NCI-H2171 (cell line): ENCODE measurements around the gene PCDHGB7.
"Not testable (repeated sequence)": the region's sequence is repeated elsewhere in the genome, so short reads cannot be mapped to it uniquely, and the experiment has no call there.

Experiments used
- DNase-seq: peaks from one replicate; lab custom pipeline; 2025; lab: John Stamatoyannopoulos, UW

PCDHGB7 gene

DNA sequence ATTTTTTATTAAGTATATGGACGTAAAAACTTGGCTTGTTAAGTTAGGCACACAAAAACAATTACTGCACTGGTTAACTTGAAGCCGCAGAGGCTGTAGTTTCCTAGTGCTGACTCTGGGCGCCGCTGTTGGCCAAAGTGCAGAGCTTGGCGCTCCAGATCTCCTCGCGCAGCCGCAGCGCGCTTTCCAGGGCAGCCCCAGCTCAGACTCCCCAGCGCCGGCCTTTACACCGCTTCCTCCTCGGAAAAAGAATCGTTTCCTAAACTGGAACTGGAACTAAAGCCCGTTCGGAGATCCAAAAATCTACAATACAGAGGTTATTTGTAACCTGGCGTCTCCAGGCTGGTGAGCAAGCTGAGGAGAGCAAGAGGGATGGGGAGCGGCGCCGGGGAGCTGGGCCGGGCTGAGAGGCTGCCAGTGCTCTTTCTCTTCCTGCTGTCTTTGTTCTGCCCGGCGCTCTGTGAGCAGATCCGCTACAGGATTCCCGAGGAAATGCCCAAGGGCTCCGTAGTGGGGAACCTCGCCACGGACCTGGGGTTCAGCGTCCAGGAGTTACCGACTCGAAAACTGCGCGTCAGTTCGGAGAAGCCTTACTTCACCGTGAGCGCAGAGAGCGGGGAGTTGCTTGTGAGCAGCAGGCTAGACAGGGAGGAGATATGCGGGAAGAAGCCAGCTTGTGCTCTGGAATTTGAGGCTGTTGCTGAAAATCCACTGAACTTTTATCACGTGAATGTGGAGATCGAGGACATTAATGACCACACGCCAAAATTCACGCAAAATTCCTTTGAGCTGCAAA is 19.5 kb upstream of the PCDHGB7 start, which contains the start of gene PCDHGB5:
Gene PCDHGB5, plus strand, starts transcription at position 192 of the 796 bp plus-strand sequence. Its CDS starts 181 bp downstream, at position 373.
- DNase-seq: not testable (repeated sequence)

DNA sequence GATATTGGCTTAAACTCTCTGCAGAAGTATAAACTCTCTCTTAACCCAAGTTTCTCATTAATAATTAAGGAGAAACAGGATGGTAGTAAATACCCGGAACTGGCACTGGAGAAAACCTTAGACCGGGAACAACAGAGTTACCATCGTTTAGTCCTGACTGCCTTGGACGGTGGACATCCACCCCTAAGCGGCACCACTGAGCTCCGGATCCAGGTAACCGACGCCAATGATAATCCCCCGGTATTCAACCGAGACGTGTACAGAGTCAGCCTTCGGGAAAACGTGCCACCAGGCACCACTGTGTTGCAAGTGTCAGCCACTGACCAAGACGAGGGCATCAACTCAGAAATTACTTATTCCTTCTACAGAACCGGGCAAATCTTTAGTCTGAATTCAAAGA is 18.9 kb upstream of the PCDHGB7 start:
- no peak for DNase-seq

DNA sequence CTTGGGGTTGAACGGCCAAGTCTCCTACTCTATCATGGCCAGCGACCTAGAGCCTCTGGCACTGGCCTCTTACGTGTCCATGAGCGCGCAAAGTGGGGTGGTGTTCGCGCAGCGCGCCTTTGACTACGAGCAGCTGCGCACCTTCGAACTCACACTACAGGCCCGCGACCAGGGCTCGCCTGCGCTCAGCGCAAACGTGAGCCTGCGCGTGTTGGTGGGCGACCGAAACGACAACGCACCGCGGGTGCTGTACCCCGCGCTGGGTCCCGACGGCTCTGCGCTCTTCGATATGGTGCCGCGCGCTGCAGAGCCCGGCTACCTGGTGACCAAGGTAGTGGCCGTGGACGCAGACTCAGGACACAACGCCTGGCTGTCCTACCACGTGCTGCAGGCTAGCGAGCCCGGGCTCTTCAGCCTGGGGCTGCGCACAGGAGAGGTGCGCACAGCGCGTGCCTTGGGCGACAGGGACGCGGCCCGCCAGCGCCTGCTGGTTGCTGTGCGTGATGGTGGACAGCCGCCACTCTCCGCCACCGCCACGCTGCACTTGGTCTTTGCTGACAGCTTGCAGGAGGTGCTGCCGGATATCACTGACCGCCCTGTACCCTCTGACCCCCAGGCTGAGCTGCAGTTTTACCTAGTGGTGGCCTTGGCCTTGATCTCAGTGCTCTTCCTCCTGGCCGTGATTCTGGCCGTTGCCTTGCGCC is 17.8 kb upstream of the PCDHGB7 start:
- no peak for DNase-seq

DNA sequence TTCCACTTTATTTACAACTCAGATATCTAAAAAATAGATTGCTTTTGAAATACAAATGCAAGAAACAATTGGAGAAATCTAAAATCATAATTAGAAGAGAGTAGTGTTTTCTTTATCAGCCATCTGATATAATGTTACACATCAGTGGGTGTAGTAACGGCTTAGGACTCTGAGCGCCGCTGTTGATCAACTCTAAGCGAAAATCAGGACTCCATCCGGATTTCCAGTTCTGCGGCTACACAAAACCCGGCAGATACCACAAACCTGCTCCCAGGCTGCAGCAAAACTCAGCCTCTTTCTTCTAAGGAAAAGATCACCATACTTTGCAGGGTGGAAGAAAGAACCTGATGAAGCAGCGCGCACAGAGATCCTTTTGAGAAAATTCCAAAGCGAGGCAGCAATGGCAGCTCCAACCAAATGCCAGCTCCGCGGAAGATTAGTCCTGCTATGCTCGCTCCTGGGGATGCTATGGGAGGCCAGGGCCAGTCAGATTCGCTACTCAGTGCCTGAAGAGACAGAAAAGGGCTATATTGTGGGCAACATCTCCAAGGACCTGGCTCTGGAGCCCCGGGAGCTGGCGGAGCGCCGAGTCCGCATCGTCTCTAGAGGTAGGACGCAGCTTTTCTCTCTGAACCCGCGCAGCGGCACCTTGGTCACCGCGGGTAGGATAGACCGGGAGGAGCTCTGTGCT is 14.8 kb upstream of the PCDHGB7 start, which contains the start of gene PCDHGA9:
Gene PCDHGA9, plus strand, starts transcription at position 226 of the 691 bp plus-strand sequence. Its CDS starts 175 bp downstream, at position 401.
- no peak for DNase-seq

DNA sequence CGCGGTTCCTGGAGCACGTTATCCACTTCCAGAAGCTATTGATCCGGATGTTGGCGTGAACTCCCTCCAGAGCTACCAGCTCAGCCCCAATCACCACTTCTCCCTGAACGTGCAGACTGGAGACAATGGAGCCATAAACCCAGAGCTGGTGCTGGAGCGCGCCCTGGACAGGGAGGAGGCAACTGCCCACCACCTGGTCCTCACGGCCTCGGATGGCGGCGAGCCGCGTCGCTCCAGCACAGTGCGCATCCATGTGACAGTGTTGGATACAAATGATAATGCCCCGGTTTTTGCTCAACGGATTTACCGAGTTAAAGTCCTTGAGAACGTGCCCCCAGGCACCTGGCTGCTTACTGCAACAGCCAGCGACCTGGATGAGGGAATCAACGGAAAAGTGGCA is 14.1 kb upstream of the PCDHGB7 start:
- DNase-seq: no peak

DNA sequence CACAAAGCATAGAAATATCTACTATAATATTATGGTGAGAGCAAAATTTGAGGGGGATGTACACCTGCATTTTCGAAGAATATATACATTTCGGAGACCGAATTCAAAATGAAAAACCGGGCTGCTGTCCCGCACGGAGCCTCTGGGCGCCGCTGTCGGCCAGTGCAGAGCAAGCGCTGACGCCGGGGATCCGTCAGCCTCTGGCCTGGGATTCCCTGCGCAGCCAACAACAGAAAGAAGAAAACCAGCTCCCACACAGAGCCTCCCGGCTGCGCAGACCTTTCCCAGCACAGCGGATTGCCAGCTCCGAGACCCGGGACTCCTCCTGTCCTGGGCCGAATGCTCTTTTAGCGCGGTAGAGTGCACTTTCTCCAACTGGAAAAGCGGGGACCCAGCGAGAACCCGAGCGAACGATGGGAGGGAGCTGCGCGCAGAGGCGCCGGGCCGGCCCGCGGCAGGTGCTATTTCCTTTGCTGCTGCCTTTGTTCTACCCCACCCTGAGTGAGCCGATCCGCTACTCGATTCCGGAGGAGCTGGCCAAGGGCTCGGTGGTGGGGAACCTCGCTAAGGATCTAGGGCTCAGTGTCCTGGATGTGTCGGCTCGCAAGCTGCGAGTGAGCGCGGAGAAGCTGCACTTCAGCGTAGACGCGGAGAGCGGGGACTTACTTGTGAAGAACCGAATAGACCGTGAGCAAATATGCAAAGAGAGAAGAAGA is 9.5 kb upstream of the PCDHGB7 start, which contains the start of gene PCDHGB6:
Gene PCDHGB6, plus strand, starts transcription at position 232 of the 716 bp plus-strand sequence. Its CDS starts 182 bp downstream, at position 414.
- not testable (repeated sequence) for DNase-seq

DNA sequence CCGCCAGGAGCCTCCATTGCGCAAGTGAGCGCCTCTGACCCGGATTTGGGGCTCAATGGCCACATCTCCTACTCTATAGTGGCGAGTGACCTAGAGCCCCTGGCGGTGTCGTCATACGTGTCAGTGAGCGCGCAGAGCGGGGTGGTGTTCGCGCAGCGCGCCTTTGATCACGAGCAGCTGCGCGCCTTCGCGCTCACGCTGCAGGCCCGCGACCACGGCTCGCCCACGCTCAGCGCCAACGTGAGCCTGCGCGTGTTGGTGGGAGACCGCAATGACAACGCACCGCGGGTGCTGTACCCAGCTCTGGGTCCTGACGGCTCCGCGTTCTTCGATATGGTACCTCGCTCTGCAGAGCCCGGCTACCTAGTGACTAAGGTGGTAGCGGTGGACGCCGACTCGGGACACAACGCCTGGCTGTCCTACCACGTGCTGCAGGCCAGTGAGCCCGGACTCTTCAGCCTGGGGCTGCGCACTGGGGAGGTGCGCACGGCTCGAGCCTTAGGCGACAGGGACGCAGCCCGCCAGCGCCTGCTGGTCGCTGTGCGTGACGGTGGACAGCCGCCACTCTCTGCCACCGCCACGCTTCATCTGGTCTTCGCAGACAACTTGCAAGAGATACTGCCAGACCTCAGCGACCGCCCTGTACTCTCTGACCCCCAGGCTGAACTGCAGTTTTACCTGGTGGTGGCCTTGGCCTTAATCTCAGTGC is 7.7 kb upstream of the PCDHGB7 start:
- DNase-seq: no peak

DNA sequence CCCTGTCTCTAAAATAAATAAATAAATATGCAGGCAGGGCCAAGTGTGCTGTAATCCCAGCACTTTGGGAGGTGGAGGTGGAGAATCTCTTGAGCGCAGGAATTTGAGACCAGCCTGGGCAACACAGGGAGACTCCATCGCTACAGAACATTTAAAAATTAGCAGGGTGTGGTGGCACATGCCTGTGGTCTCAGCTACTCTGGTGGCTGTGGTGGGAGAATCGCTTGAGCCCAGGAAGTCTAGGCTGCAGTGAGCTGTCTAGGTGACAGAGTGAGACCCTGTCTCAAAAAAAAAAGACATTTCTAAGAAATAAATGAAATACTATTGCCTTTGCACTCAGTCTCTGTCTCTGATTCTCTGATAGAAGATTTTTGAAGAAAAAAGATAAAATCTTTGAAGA is 5.9 kb upstream of the PCDHGB7 start:
- DNase-seq: no peak

DNA sequence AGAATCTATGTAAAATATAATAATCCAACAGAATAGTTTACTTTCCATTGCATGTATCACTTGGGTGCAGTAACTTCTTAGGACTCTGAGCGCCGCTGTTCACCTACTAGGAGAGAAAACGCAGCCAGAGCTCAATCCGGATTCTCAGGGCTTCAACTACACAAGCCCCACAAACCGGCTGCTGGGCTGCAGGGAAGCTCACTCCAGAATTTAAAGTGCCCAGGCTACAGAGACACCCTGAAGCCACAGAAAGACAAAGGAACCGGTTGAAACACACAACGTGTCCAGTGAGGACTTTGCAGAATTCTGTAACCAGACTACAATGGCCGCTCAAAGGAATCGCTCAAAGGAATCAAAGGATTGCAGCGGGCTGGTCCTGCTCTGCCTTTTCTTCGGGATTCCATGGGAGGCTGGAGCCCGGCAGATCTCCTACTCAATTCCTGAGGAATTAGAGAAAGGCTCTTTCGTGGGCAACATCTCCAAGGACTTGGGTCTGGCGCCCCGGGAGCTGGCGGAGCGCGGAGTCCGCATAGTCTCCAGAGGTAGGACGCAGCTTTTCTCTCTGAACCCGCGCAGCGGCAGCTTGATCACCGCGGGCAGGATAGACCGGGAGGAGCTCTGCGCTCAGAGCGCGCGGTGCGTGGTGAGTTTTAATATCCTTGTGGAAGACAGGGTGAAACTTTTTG is 4.5 kb upstream of the PCDHGB7 start, which contains the start of gene PCDHGA10:
Gene PCDHGA10, plus strand, starts transcription at position 134 of the 686 bp plus-strand sequence. Its CDS starts 189 bp downstream, at position 323.
- peak; percentile 47 for DNase-seq

DNA sequence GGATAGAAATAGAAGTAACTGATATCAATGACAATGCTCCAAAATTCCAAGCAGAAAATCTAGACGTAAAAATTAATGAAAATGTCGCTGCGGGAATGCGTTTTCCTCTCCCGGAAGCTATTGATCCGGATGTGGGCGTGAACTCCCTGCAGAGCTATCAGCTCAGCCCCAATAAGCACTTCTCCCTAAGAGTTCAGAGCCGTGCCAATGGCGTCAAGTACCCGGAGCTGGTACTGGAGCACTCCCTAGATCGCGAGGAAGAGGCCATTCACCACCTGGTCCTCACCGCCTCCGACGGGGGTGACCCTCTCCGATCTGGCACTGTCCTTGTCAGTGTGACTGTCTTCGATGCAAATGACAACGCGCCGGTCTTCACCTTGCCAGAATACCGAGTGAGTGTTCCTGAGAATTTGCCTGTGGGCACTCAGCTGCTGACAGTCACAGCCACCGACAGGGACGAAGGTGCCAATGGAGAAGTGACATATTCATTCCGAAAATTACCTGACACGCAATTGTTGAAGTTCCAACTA is 3.9 kb upstream of the PCDHGB7 start:
- DNase-seq: no peak

DNA sequence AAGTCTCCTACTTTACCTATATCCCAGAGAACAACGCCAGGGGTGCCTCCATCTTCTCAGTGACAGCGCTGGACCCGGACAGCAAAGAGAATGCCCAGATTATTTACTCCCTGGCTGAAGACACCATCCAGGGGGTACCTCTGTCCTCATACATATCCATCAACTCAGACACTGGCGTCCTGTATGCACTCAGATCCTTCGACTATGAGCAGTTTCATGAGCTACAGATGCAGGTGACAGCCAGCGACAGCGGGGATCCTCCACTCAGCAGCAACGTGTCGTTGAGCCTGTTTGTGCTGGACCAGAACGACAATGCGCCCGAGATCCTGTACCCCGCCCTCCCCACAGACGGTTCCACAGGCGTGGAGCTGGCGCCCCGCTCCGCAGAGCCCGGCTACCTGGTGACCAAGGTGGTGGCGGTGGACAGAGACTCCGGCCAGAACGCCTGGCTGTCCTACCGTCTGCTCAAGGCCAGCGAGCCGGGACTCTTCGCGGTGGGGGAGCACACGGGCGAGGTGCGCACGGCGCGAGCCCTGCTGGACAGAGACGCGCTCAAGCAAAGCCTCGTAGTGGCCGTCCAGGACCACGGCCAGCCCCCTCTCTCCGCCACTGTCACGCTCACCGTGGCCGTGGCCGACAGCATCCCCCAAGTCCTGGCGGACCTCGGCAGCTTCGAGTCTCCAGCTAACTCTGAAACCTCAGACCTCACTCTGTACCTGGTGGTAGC is 2.8 kb upstream of the PCDHGB7 start:
- DNase-seq: not testable (repeated sequence)

DNA sequence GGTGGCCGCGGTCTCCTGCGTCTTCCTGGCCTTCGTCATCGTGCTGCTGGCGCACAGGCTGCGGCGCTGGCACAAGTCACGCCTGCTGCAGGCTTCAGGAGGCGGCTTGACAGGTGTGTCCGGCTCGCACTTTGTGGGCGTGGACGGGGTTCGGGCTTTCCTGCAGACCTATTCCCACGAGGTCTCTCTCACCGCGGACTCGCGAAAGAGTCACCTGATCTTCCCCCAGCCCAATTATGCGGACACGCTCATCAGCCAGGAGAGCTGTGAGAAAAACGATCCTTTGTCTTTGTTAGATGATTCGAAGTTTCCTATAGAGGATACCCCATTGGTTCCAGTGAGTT is 2.2 kb upstream of the PCDHGB7 start:
- not testable (repeated sequence) for DNase-seq

DNA sequence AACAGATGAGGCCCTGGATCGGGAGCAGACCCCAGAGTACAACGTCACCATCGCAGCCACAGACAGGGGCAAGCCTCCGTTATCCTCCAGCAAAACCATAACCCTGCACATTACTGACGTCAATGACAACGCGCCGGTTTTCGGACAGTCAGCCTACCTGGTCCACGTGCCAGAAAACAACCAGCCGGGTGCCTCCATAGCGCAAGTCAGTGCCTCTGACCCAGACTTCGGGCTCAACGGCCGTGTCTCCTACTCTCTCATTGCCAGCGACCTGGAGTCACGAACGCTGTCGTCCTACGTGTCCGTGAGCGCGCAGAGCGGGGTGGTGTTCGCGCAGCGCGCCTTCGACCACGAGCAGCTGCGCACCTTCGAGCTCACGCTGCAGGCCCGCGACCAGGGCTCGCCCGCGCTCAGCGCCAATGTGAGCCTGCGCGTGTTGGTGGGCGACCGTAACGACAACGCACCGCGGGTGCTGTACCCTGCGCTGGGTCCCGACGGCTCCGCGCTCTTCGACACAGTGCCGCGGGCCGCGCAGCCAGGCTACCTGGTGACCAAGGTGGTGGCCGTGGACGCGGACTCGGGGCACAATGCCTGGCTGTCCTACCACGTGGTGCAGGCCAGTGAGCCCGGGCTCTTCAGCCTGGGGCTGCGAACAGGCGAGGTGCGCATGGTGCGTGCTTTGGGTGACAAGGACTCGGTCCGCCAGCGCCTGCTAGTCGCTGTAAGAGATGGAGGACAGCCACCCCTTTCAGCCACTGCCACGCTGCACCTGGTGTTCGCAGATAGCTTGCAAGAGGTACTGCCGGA is 1.8 kb downstream of the PCDHGB7 start:
- DNase-seq: no peak

DNA sequence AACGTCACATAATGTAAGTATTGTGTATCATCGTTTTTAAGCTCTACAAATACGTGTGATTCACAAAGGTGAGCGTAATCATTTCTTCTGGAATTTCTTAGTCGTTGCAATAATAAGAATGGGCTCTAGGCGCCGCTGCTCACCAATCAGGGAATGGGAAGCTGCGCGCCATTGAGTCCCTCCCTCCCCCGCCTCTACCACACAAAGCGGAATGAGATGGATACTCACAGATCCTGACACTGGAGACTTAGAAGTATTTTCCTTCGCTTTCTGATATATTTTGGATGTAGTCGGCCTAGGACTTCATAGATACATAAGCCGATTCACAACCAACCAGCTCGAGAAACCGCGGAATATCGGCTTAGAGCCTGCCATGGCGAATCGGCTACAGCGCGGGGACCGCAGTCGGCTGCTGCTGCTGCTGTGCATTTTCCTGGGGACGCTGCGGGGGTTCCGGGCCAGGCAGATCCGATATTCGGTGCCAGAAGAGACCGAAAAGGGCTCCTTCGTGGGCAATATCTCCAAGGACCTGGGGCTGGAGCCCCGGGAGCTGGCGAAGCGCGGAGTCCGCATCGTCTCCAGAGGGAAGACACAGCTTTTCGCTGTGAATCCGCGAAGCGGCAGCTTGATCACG is 3.5 kb downstream of the PCDHGB7 start, which contains the start of gene PCDHGA11:
Gene PCDHGA11, plus strand, starts transcription at position 197 of the 634 bp plus-strand sequence. Its CDS starts 177 bp downstream, at position 374.
- no peak for DNase-seq

DNA sequence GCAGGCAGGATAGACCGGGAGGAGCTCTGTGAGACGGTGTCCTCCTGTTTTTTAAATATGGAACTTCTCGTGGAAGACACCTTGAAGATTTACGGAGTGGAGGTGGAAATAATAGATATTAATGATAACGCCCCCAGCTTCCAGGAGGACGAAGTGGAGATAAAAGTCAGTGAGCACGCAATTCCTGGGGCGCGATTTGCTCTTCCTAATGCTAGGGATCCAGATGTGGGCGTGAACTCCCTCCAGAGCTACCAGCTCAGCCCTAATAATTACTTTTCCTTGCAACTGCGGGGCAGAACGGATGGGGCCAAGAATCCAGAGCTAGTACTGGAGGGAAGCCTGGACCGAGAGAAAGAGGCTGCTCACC is 4.0 kb downstream of the PCDHGB7 start:
- DNase-seq: no peak

DNA sequence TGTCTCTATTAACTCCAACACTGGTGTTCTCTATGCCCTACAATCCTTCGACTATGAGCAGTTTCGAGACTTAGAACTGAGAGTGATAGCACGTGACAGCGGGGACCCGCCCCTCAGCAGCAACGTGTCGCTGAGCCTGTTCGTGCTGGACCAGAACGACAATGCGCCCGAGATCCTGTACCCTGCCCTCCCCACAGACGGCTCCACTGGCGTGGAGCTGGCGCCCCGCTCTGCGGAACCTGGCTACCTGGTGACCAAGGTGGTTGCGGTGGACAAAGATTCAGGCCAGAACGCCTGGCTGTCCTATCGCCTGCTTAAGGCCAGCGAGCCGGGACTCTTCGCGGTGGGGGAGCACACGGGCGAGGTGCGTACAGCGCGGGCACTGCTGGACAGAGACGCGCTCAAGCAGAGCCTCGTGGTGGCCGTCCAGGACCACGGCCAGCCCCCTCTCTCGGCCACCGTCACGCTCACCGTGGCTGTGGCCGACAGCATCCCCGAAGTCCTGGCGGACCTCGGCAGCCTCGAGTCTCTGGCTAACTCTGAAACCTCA is 5.3 kb downstream of the PCDHGB7 start:
- no peak for DNase-seq

DNA sequence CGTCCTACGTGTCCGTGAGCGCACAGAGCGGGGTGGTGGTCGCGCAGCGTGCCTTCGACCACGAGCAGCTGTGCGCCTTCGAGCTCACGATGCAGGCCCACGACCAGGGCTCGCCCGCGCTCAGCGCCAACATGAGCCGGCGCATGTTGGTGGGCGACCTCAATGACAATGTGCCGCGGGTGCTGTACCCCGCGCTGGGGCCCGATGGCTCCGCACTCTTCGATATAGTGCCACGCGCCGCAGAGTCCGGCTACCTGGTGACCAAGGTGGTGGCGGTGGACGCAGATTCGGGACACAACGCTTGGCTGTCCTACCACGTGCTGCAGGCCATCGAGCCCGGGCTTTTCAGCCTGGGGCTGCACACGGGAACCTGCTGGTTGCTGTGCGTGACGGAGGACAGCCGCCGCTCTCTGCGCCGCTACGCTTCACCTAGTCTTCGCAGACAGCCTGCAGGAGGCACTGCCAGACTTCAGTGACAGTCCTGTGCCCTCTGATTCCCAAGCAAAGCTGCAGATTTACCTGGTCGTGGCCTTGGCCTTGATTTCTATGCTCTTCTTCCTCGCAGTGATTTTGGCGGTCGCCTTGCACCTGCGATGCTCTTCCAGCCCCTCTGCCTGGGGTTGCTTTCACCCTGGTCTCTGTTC is 10.4 kb downstream of the PCDHGB7 start:
- DNase-seq: no peak
